ENCODE results near the gene SLC25A21.
"Not testable (repeated sequence)": the region's sequence is repeated elsewhere in the genome, so short reads cannot be mapped to it uniquely, and the experiment has no call there.

SLC25A21 gene

DNA sequence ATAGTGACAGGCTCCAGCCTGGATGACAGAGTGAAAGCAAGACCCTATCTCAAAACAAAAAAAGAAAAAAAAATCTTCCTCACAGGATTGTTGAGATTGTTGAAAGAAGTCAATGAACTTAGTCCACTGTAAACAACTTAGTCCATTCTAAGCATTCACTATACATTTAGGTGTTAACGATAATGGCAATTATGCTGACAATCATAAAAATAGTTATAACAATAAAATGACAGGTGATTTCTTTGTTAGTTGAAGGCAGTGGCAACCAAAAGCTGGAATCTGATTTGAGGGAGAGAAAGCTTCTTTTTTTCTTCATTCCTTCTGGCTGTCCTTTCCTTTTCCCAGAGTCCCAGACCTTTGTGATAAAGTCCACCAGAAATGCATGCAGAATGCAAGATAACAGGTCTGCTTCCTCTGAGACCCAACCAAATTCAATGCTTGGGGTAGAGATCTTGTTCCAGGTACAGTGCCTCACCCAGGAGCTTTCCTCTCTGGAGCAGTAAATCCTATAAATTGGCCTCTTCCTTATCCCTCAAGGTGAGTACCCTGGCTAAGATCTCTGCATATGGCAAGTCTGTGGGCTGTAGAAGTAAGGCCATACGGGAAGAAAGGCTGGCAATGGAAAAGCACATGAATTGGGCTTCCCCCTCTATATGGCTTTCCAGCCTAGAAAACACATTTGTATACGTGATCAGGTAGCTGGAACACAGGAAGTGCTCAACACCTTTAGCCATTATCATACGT is 458.3 kb downstream of the SLC25A21 start:
- no peak for DNase-seq (ENCODE audit: low read depth in 2 of 2)

DNA sequence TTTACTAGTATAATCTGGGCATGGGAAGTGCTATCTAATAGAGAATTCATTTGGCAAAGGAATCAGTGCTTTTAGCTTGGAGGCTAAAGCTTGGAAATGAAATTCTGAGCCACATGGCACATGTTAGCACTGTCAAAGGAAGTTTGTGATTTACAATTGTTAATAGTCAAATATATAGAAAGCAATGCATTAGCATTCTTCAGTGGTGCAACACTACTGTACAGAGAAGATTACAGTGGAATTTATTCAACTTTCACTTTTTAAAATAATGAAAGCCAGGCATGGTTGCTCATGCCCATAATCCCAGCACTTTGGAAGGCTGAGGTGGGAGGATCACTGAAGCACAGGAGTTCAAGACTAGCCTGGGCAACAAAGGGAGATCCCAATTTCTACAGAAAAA is 464.8 kb downstream of the SLC25A21 start:
- DNase-seq (ENCODE audit: low read depth in 2 of 2), result no peak

DNA sequence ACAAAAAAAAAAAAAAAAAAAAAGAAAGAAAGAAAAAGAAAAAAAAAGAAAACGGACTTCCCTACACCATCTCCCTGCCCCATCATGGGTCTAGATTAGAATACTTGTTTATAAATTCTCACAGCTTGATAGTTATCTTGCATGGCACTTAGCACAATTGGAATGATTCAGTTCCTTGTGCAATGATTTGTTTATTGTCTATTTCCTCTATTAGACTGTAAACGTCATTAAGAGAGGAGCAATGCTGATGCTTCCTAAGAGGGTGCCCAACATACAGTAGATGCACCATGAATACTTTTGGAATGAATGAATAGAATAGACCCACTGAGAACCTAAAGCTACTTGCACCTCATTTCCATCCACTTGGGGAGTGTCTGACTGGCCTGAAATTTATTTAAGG is 469.9 kb downstream of the SLC25A21 start:
- DNase-seq (ENCODE audit: low read depth in 2 of 2), result no peak

DNA sequence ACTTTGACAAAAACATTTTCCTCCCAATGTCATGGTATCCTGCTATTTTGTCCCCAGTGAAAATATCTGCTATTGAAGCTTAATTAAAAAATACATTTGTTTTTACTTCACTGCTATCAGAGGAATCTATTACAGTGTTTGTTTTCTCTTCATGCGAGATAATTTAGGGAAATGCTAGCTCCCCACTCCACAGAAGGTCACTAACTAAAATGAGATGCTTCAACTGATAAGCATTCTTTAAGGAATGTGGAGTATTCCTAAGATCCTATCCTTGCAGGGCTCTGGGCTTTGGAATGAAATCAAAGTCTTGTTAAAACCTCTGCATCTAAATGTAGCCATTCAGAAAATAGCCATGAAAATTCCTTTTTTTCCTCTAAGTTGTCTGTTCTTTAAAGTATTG is 471.3 kb downstream of the SLC25A21 start:
- DNase-seq (ENCODE audit: low read depth in 2 of 2), result no peak

DNA sequence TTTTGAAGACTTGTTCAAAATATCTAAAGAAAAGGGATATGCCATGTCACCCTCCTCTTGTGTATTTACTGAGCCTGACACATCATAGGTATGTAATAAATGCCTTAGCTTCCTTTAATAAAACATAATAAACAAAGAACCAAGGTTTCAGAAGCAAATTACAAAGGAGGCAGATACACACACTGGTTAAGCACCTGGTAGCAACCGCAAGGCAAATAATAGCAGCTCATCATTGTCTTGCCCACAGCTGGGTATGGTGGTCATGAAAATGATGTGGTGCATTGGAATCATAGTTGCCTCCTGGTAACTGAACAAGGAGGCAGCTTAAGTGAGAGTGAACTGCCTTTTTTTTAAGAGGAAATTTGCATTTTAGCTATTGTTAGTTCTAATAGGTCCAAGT is 471.8 kb downstream of the SLC25A21 start:
- DNase-seq (ENCODE audit: low read depth in 2 of 2), result no peak

DNA sequence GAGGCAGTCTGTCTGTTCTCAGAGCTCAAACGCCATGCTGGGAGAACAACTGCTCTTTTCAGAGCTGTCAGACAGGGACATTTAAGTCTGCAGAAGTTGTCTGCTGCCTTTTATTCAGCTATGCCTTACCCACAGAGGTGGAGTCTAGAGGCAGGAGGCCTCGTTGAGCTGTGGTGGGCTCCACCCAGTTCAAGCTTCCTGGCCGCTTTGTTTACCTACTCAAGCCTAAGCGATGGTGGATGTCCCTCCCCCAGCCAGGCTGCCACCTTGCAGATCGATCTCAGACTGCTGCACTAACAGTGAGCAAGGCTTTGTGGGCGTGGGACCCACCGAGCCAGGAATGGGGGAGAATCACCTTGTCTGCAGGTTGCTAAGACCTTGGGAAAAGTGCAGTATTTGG is 473.0 kb downstream of the SLC25A21 start:
- DNase-seq (ENCODE audit: low read depth in 2 of 2), result not testable (repeated sequence)

DNA sequence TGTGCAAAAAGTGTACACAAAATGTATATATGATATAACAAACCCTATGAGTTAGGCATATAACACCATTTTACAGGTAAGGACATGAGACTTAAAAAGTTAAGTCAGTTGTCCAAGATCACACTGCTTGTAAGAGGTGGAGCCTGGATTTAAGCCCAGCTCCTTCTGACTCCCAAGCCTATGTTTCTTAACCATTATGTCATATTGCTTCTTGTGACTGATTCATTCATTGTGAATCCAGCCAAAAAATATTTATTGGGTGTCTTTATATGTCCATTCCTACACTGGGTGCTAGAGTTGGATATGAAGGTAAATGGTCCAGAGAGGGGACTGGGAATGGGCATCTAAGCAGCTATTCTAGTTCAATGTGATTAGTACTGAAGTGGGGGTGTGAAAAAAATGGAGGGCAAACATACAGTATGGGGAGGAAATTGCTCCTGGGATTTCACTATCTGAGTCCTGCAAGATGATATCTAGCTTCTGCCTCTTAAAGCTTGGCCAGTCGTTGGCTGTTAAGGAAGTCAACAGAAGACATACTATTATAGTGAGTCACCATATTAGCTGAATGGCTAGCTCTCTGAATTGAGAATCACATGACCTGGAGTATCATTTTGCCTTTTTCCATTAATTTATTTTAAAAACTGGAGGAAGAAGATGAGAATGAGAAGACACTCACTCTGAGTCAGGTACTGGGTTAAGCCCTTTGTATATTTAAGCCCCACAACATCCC is 481.9 kb downstream of the SLC25A21 start:
- DNase-seq (ENCODE audit: low read depth in 2 of 2), result no peak

DNA sequence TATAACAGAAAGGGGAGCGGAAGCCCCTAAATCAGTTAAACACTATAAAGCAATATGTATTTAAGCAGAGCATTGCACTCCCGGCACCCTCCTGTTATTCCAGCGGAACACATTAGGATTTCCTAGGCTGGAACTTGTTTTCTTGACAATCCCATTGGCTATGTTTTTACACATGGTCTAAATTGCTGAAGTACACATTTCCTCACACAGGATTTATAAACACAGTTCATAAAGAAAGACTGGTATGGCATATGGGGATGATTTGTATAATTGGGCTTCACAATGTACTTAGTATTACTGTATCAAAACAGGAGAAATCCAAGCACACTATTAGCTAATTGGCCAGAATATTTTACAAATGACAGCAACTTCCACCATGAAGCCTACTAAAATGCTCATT is 487.5 kb downstream of the SLC25A21 start:
- no peak for DNase-seq (ENCODE audit: low read depth in 2 of 2)

DNA sequence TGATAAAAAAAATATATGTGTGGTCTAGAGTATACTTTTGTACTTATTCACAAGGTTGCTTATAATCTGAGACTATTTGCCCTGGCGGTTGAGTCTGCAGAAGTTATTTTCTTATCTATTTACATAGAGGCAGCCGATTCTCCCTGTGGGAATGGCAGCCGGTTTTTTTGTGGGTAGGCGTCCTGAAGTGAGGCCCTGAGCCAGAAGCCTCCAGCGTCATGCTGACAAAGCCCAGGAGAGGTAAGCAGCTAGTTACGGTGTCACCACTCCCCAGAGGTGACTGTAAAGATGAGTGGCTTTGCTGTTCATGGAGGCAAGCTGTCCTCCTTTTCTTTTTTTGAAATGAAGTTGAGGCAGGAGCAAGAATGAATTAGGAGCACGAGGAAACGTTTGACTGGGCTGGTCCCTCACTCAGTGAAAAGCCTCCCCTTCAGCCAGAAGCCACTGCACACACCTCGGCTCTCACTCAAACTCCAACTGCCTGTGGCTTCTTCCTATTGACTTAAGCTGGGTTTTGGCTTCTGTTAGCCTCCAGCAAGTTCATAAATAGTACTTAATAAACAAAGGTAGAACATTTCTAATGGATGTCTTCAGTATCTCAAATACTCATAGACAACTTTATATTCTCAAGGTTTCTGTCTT is 489.2 kb downstream of the SLC25A21 start:
- no peak for DNase-seq (ENCODE audit: low read depth in 2 of 2)

DNA sequence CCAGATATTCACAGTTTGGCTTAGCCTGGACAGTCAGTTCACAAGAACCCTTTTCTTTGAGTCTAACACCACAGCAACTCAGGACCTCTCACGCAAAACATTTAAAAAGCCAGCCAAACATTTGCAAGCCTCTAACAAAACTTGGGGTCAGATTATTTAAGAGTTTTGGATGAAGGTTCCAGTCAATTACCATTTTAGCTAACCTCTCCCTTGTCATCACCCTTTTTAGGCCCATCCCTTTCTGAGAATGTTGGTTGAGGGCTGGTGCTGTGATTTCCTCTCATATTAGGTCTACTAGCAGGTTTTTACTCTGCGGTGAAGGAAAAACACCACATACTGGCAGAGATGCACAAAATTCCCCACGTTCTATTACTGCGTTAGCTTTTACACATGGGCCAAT is 490.1 kb downstream of the SLC25A21 start:
- DNase-seq (ENCODE audit: low read depth in 2 of 2), result no peak

DNA sequence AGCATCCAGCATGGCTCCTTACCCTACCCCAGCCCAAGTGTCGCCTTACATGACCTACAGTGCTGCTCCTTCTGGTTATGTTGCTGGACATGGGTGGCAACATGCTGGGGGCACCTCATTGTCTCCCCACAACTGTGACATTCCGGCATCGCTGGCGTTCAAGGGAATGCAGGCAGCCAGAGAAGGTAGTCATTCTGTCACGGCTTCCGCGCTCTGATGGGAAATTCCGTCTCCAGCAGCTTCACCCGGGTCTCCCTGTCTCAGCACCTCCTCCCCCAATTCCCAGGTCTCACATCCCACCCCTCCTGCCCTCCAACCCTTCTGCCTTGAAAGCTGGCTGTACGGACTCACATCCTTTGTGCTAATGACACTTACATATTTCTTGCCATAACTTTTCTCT is 496.2 kb downstream of the SLC25A21 start:
- DNase-seq (ENCODE audit: low read depth in 2 of 2), result no peak

DNA sequence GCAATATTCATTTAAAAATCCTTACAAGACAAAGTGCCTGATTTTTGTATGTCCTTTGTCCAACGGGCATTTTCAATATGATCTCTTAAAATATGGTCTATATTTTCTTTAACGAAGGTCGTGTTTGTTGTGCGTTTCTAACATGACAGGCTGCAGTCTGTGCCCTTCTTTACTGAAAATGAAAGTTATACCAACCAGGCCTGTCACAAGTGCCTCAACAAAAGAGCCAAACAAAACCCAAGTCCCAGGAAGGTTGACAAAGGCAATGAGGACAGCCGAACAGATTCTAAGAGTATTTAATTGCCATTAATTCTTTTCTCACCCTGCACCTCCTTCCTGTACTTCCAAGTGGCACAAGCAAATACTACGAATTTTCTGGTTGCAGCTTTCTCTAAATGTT is 496.8 kb downstream of the SLC25A21 start:
- no peak for DNase-seq (ENCODE audit: low read depth in 2 of 2)

DNA sequence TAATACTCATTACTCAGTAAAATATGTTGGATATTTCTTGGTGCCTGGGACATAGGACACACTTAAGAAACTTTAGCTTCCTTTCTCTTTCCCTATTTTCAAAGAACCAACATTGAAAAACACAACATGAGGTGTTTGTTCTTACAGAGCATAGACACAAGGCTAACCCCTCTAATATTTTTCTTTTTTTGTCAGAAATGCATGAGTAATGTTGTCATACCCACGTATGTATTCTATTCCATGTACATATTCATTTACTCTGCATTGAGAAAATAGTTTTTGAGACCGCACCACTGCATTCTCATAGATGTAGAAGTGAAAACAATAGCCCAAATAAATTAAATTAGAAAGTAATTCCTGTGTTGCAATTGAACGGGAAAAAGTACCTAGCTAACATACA is 497.7 kb downstream of the SLC25A21 start:
- DNase-seq (ENCODE audit: low read depth in 2 of 2), result no peak

DNA sequence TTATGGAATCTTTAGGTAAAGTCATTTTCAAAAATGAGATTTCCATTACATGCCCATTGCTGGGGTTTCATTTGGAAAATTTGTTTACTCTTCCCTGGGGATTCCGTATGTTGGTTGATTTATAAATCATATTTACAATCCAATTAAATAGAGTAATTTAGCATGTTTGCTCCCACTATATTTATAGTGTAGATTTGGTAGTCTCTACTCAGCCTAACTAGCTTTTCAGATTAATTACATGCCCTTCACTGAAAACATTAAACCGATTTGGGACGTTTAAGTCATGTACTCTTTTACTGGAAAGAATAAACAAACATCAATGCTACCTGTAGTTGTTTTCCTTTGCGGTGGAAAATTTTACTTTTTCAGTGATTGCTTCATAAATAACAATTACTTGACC is 500.3 kb downstream of the SLC25A21 start:
- no peak for DNase-seq (ENCODE audit: low read depth in 2 of 2)

DNA sequence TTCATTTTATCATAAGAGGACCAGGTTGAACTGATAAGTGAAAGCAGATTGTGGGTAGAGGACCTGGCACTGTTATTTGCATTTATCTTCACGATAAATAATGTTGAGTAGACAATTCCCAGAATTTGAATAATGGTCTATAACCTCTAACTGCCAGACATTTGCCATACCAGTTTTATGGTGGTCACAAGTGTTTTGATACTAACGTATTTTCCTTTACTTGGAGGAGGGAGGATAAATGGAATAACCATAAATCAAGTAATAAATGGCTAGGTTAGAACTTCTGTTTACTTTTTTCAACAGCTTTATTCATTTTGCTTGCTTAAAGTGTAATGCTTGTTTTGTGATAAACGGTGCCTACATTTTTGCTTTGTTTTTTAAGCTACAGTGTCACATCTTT is 501.3 kb downstream of the SLC25A21 start:
- DNase-seq (ENCODE audit: low read depth in 2 of 2), result no peak

DNA sequence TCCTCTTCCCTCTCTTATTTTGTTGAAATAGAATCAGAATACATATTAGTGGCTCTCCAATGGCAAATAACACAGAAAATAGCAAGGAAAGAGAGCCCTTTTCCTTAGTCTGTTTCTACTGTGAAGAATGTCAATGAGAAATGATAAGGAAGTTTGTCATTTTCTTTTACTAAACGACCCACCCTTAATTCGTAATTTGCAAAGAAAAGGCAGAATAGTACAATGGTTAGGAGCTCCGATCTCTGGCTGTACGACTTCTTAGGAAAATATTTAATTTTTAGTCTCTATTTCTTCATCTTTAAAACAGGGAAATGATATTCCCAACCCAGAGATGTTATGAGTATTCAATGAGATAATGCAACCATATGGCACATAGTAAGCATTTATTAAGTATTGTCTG is 504.7 kb downstream of the SLC25A21 start:
- DNase-seq (ENCODE audit: low read depth in 2 of 2), result no peak

DNA sequence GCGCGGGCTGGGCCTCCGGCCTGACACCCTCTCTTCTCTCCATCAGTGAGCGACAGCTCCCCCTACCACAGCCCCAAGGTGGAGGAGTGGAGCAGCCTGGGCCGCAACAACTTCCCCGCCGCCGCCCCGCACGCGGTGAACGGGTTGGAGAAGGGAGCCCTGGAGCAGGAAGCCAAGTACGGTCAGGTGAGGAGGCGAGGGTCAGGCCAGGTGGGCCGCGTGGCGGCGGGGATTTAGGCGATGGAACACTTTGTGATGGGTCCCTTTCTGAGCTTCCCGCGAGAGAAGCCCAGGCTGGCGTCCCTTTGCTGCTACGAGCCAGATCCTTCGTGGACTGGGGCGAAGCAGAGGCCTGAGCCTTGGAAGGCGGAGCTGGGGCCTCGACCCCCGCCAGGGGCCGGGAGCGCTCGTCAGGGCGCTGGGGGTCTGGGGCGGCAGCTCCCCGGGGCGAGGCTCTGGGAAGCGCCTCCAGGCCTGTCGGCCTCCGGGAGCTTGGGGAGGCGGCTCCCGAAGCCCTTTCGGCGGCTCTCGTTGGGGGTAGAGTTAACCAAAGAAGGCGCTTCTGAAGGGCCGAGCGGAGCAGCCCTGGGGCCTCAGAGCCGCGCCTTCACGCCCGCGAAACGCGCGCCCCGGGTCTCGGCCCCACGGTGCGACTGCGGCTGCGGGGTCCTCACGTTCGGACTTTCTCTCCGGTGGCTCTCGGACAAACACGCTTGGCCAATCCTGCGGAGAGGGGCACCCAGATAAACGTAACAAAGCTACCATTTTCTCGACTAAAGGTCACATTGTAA is 505.8 kb downstream of the SLC25A21 start:
- no peak for DNase-seq (ENCODE audit: low read depth in 2 of 2)

DNA sequence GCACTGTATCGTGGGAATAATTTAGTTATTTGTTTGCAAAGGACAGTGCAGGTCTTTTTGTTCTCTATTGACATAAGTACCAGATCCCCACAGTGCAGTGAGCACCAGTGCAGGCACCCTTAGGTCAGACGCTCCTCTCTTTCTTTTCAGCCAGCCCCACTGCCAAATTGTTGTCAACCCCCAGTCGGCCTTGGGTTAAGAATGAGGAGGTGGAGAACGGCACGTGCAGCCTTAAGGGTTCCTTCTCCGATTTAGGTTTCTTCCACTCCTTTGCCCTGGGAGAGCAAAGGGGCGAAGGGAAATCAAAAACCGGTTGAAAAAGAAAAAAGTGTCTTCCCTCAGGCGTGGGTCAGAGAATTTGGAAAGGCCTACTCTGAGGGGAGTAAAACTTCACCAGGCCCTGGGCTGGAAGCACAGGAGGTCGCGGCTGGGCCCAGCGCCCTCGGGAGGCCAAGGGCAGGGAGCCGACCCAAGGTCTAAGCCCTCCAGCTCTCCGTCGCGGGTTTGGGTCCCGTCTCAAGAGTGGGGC is 506.5 kb downstream of the SLC25A21 start:
- DNase-seq (ENCODE audit: low read depth in 2 of 2), result no peak

DNA sequence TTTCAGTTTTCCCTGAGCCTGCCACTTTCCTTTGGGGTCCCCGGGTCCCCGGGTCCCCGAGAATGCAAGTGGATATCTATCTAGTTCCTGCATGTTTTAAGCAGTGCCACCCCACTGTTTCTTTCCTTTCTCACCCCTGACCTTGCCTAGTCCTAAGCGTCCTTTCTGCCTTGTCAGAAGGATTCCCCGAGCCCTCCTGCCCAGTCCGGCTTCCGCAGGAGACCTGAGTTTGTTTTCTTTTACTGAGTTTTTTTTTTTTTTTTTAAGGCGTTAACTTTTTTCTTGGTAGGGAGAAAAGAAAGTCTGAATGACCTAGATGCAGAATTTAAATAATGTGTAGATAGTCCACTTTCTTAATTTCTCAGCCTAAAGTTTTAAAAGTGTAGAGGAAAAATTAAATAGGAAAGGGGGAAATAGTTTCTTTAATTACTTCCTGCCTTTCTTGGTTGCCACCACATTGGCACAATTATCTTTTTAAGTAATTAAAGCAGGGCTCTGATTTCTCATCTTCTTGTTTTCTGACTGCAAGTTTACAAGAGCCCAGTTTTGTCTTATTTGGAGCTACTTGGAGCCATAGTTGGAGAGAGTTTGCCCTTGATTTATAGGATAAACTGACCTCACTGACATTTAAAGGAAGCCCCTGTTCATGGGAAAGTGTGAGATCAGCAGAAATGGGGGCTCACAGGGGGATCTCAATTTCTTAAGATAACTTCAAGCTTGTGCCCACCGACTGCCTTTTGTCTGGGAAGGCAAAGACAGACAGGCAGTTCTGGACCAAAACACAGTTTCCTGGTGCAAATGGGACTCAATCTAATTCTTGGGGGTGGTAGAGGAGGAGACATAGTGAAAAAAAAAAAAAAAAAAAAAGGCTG is 507.8 kb downstream of the SLC25A21 start:
- DNase-seq (ENCODE audit: low read depth in 2 of 2), result no peak

DNA sequence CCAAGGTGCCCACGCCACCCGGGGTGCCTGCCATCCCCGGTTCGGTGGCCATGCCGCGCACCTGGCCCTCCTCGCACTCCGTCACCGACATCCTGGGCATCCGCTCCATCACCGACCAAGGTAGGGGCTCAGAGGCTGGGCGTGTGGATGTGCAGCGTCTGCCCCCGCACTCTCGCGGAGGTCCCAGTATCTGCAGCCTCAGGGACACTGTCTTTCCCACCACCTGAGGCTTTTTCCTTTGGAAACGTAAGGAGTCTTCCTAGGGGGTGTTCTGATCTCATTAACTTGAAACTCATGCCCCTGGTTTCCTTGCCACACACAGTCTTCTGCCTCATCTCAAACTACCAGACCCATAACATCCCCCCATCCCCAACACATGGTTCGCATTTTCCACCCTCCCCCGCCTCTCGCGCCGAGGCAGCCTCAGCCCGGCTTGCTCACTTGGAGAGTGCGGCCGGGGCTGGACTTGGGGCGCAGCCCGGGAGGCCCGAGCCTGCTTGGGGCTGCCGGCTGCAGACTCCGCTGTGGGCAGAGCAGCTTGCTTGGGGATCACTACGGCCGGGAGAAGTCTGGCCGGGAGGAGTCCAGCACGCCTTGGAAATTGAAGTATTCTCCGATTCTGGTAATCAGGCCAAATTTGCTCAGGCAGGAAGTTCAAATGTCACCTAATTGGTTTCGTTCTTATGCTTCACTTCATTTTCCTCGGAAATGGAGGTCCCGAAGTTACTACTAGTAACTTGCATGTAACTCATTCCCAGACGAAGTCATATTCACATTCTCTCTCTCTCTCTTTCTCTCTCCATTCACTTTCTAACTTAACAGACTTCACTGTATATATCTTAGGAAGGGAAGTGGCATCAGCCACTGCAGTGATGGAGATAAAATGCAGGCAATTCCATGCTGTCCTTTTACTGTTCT is 508.7 kb downstream of the SLC25A21 start:
- no peak for DNase-seq (ENCODE audit: low read depth in 2 of 2)

Data from stimulated activated CD4-positive, alpha-beta T cell treated with anti-CD3 and anti-CD28 coated beads, Interleukin-4, amount 100 ng/mL, for 48 hours (primary cell).